HL-60 (cell line): ENCODE results near the gene CIB2.

Experiments used
- DNase-seq, 2 experiments: peaks; one replicate each; pipeline ENCODE4 v3.0.0-alpha.2; 2010 to 2020; ENCODE audit warnings: low read depth in 1 of 2, low spot score in 1 of 2
- H3K27ac ChIP-seq: fragments of 250-450 bp; sonication (Bioruptor Pico); replicated peaks from 2 replicates; pipeline ENCODE4 v1.5.1; 2020; ENCODE audit warnings: mild to moderate bottlenecking, moderate library complexity
- H3K27me3 ChIP-seq: fragments of 250-450 bp; sonication (Bioruptor Pico); 2 replicates; pipeline ENCODE4 v1.5.1; 2021; ENCODE audit warnings: mild to moderate bottlenecking, moderate library complexity; ENCODE audit not compliant: insufficient read depth, poor library complexity, severe bottlenecking
- H3K4me3 ChIP-seq: replicated peaks from 2 replicates; pipeline ENCODE4 v1.5.1; 2011; ENCODE audit warnings: mild to moderate bottlenecking, control low read depth, low read length; ENCODE audit not compliant: insufficient read depth
- CTCF ChIP-seq: IDR thresholded peaks from one replicate; pipeline ENCODE4 v1.5.1; 2011; ENCODE audit warnings: low read length, control low read depth, inconsistent platforms; ENCODE audit not compliant: insufficient read depth
- GABPA ChIP-seq: IDR thresholded peaks from 2 replicates; pipeline ENCODE4 v1.6.1; 2012; ENCODE audit warnings: low read depth
- POLR2AphosphoS5 ChIP-seq: IDR thresholded peaks from 2 replicates; pipeline ENCODE4 v1.6.1; 2012; ENCODE audit warnings: low read depth
- REST ChIP-seq: IDR thresholded peaks from 2 replicates; pipeline ENCODE4 v1.6.1; 2012; ENCODE audit warnings: low read depth; ENCODE audit not compliant: insufficient replicate concordance
- SPI1 ChIP-seq: IDR thresholded peaks from 2 replicates; pipeline ENCODE4 v1.6.1; 2012; ENCODE audit warnings: low read depth, mild to moderate bottlenecking, borderline replicate concordance

CIB2 gene

GRCh38 chr15:78104566-78105475, 26.4 kb downstream of the CIB2 start:
- Histone ChIP-seq H3K4me3 (no peak overlapping the region), H3K27ac (no peak overlapping the region), H3K27me3 (no peaks in the 10 kb centered on the region)
- TF ChIP-seq CTCF: no peak
- no peak for TF ChIP-seq SPI1
- no peak for TF ChIP-seq GABPA
- TF ChIP-seq REST: no peak
- no peak for TF ChIP-seq POLR2AphosphoS5
- no peak for DNase-seq

GRCh38 chr15:78104119-78104479, 27.1 kb downstream of the CIB2 start:
- Histone ChIP-seq H3K27ac (no peak overlapping the region), H3K27me3 (no peaks in the 10 kb centered on the region), H3K4me3 (no peak overlapping the region)
- TF ChIP-seq POLR2AphosphoS5: no peak
- no peak for TF ChIP-seq GABPA
- no peak for DNase-seq

GRCh38 chr15:78103406-78104118, 27.7 kb downstream of the CIB2 start:
- Histone ChIP-seq H3K27ac (peak overlapping the region; percentile 41), H3K27me3 (no peaks in the 10 kb centered on the region), H3K4me3 (no peak overlapping the region)
- TF ChIP-seq SPI1 (peak; percentile 85), CTCF (no peak), REST (no peak), GABPA (peak; percentile 55; the same call in 1 of the 2 replicates), POLR2AphosphoS5 (peak; percentile 28; the same call in 1 of the 2 replicates)
- DNase-seq: peak; percentile 52 to 83

GRCh38 chr15:78102741-78103140, 28.5 kb downstream of the CIB2 start:
- no peak overlapping the region for H3K27ac ChIP-seq
- no peaks in the 10 kb centered on the region for H3K27me3 ChIP-seq
- no peak overlapping the region for H3K4me3 ChIP-seq
- TF ChIP-seq SPI1: no peak
- no peak for TF ChIP-seq GABPA
- no peak for TF ChIP-seq CTCF
- TF ChIP-seq POLR2AphosphoS5: no peak
- no peak for TF ChIP-seq REST
- DNase-seq: no peak
